ENCODE measurements around the gene ABHD12B.

The ABHD12B gene

DNA sequence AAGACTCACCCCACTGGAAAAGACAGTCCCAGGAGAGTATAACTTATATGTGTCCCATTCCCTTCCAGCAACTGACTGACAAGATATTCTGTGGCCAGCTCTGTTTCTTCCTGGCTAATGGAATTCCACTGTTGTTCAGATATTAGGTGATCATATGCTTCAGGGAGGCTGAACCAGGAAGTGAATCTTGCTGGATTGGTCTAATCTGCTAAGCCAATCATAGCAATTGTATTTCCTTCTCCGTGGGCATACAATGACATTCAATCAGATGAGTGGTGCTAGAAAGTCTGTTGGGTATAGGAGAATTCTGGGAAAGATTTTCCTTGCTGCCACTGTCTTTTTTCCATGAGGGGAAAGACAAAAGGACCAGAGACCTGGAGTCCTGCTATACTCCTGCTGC lies 60.3 kb downstream of the ABHD12B start:
- H3K9me3 ChIP-seq (ENCODE audit: insufficient read depth, low read length): no peaks in the 10 kb centered on the region
- no peak overlapping the region for H3K9ac ChIP-seq (ENCODE audit: low read length)
- H3K4me3 ChIP-seq (ENCODE audit: low read length): no peak overlapping the region
- H4K20me1 ChIP-seq (ENCODE audit: insufficient read depth, low read length): no peaks in the 10 kb centered on the region
- no peak overlapping the region for H2AFZ ChIP-seq (ENCODE audit: low read depth, low read length)
- peaks cover 9% of the 10 kb centered on the region for H3K4me1 ChIP-seq (ENCODE audit: low read length)
- TF ChIP-seq CTCF (IDR thresholded peaks at IDR 0.05; ENCODE audit: low read depth, low read length): no peak
- no peak for TF ChIP-seq EZH2phosphoT487 (IDR thresholded peaks at IDR 0.05; ENCODE audit: low read depth)
- no peaks in the 10 kb centered on the region for H3K79me2 ChIP-seq (ENCODE audit: low read length)
- H3K4me2 ChIP-seq (ENCODE audit: low read length): no peak overlapping the region
- H3K36me3 ChIP-seq (replicated peaks; ENCODE audit: low read depth, low read length): no peaks in the 10 kb centered on the region
- no peak overlapping the region for H3K27ac ChIP-seq (ENCODE audit: low read length)
- peaks cover 3% of the 10 kb centered on the region; the same call in 1 of the 2 replicates for H3K27me3 ChIP-seq (ENCODE audit: low read depth, low read length)

DNA sequence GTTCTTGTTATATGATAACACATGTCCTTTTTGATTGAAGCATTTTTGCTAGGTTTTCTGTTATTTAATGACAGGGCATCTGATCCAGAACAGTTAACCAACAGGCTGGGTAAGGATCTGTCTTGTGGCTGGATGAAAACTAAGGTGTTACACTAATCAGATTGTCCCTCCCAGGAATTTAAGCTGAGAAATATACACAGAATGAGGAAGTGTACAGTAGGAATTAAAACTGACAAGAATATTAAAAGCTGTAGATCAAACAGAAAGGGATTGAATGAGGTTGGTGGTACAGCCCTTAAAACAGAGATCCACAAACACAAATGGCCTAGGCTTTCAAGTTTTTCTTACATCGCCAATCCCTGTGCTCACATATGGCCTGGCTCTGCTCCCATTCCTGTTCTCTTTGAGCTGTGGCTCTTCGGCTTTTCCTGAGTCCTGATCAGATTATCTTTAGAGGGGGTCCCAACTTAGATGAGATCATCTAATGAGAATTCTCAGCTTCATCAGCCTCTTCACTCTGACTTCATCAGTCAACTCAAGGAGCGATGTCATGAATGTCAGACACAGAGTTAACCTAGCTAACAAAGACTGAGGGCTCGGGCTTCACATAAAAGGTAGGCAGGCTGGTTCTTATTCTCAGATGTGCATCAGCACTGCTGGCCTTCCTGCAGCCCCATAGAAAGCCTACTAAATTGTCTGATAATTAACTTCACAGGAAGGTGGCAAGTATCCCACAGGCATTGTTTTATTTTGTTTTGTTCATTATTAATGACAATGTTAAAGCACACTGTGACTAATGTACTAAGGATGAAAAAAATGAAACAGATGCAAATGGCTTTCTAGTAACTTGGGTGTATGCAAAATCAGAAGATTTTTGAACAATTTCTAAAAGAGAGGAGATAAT lies 61.0 kb downstream of the ABHD12B start:
- no peak overlapping the region for H3K4me2 ChIP-seq (ENCODE audit: low read length)
- H3K79me2 ChIP-seq (ENCODE audit: low read length): no peaks in the 10 kb centered on the region
- H3K9me3 ChIP-seq (ENCODE audit: insufficient read depth, low read length): no peaks in the 10 kb centered on the region
- no peak overlapping the region for H3K27ac ChIP-seq (ENCODE audit: low read length)
- H4K20me1 ChIP-seq (ENCODE audit: insufficient read depth, low read length): no peaks in the 10 kb centered on the region
- no peaks in the 10 kb centered on the region for H3K36me3 ChIP-seq (replicated peaks; ENCODE audit: low read depth, low read length)
- H2AFZ ChIP-seq (ENCODE audit: low read depth, low read length): no peak overlapping the region
- peaks cover 3% of the 10 kb centered on the region; the same call in 1 of the 2 replicates for H3K27me3 ChIP-seq (ENCODE audit: low read depth, low read length)
- TF ChIP-seq EZH2phosphoT487 (IDR thresholded peaks at IDR 0.05; ENCODE audit: low read depth) (no peak), CTCF (IDR thresholded peaks at IDR 0.05; ENCODE audit: low read depth, low read length) (no peak)
- no peak overlapping the region for H3K4me3 ChIP-seq (ENCODE audit: low read length)
- peaks cover 16% of the 10 kb centered on the region for H3K4me1 ChIP-seq (ENCODE audit: low read length)
- H3K9ac ChIP-seq (ENCODE audit: low read length): no peak overlapping the region

DNA sequence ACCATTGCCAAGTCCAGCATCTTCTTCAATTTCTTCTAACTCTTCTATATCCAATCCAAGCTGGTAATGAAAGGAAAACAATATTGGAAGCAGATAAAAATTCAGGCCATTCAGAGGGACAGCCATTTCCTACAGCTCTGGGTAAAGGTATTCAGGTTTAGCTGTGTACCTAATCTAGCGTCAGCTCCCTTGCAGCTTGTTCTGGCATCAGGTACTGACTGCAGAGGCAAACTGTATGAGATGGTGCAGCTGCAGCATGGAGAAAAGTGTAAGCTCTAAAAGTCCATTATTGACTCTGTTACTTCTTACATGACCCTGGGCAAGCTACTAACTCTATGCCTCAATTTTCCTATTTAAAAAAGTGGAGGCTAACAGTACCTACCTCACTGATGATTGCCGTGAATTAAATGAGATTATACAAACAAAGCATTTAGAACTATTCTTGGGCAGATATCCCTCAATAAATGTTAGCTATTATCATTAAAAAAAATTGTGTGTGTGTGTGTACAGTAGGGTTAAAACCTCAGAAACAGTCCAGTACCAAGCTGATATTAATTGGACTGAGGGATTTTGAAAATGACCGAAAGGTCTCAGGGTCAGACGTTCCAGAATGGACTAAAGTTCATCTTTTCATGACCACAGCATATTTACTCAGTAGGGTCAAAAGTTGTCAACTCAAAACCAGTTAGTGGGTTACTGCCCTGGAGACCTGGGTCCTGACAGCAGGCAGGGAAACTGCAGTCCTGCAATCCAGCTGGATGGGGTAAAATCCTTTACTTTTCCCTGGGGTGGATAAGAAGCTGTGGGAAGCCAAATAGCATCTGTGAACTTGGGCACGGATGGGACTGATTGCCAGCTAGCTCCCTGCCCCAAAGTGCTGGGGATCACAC lies 63.5 kb downstream of the ABHD12B start:
- H3K4me3 ChIP-seq (ENCODE audit: low read length): no peak overlapping the region
- no peak overlapping the region for H3K27ac ChIP-seq (ENCODE audit: low read length)
- H3K4me1 ChIP-seq (ENCODE audit: low read length): peaks cover 16% of the 10 kb centered on the region
- H3K9me3 ChIP-seq (ENCODE audit: insufficient read depth, low read length): no peaks in the 10 kb centered on the region
- no peaks in the 10 kb centered on the region for H4K20me1 ChIP-seq (ENCODE audit: insufficient read depth, low read length)
- no peaks in the 10 kb centered on the region for H3K36me3 ChIP-seq (replicated peaks; ENCODE audit: low read depth, low read length)
- H2AFZ ChIP-seq (ENCODE audit: low read depth, low read length): no peak overlapping the region
- H3K79me2 ChIP-seq (ENCODE audit: low read length): no peaks in the 10 kb centered on the region
- H3K4me2 ChIP-seq (ENCODE audit: low read length): no peak overlapping the region
- H3K9ac ChIP-seq (ENCODE audit: low read length): no peak overlapping the region
- TF ChIP-seq EZH2phosphoT487 (IDR thresholded peaks at IDR 0.05; ENCODE audit: low read depth) (no peak), CTCF (IDR thresholded peaks at IDR 0.05; ENCODE audit: low read depth, low read length) (no peak)
- H3K27me3 ChIP-seq (ENCODE audit: low read depth, low read length): peaks cover 2% of the 10 kb centered on the region; the same call in 1 of the 2 replicates

DNA sequence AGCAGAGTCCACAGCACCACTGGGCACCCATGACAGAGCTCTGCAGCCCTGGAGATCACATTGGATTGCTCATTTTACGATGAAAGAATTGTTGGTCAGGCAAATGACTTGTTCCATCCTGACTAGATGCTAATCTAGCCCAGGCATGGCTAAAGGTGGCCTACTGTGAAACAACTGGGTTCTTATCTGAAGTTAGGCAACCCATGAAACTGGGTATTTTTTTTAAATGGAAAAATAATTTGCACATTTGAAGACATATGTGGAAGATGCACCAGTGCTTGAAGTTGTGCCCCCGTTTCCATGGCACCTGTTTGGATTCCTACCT lies 64.1 kb downstream of the ABHD12B start:
- Histone ChIP-seq H3K27ac (ENCODE audit: low read length) (no peak overlapping the region), H3K36me3 (replicated peaks; ENCODE audit: low read depth, low read length) (no peaks in the 10 kb centered on the region), H3K9me3 (ENCODE audit: insufficient read depth, low read length) (no peaks in the 10 kb centered on the region), H3K4me3 (ENCODE audit: low read length) (no peak overlapping the region), H3K79me2 (ENCODE audit: low read length) (no peaks in the 10 kb centered on the region), H2AFZ (ENCODE audit: low read depth, low read length) (no peak overlapping the region), H3K9ac (ENCODE audit: low read length) (no peak overlapping the region), H3K4me1 (ENCODE audit: low read length) (peaks cover 16% of the 10 kb centered on the region), H3K27me3 (ENCODE audit: low read depth, low read length) (no peaks in the 10 kb centered on the region; the same call in 1 of the 2 replicates), H4K20me1 (ENCODE audit: insufficient read depth, low read length) (no peaks in the 10 kb centered on the region), H3K4me2 (ENCODE audit: low read length) (no peak overlapping the region)
- no peak for TF ChIP-seq CTCF (IDR thresholded peaks at IDR 0.05; ENCODE audit: low read depth, low read length)
- TF ChIP-seq EZH2phosphoT487 (IDR thresholded peaks at IDR 0.05; ENCODE audit: low read depth): no peak
